ENCODE results near the gene RGS6.

Gene RGS6

GRCh38 chr14:72254937-72255472 is 322.8 kb downstream of the RGS6 start:
- DNase-seq, result no peak

DNA sequence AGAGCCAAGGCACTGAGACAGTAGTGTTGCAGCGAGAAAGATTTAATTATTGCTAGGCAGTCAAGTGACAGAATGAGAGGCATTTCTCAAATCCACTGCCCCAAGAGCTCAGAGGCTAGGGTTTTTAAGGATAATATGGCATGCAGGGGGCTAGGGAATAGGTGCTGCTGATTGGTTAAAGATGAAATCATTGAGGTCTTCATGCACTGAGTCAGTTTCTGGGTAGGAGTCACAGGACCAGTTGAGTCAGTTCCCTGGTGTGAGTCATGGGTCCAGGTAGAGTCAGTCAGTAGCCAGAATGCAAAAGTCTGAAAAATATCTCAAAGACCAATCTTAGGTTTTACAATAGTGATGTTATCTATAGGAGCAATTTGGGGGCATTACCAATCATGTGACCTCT is 323.8 kb downstream of the RGS6 start:
- no peak for DNase-seq

GRCh38 chr14:72261068-72261467 is 328.8 kb downstream of the RGS6 start:
- DNase-seq, result no peak

- no peak for DNase-seq
Observed at GRCh38 chr14:72262771-72263170, 330.5 kb downstream of the RGS6 start.

DNA sequence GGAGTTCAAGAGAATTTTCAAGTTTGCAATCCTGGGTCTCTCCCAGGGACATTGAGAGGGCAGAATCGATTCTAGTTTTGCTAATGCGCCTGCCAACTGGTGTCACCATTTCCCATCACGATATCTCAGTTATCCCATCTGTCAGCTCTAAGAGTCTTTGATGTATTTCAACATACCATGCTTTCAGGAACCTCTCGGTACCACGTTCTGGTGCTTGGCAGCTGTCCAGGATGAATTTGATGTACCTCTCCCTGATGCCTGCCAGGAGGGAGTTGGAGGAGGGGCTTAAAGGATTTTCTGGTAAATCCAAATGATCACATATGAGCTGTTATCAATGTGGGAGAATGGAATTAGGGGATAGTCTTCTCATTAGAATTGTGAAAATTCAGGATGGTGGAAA is 332.5 kb downstream of the RGS6 start:
- no peak for DNase-seq

DNA sequence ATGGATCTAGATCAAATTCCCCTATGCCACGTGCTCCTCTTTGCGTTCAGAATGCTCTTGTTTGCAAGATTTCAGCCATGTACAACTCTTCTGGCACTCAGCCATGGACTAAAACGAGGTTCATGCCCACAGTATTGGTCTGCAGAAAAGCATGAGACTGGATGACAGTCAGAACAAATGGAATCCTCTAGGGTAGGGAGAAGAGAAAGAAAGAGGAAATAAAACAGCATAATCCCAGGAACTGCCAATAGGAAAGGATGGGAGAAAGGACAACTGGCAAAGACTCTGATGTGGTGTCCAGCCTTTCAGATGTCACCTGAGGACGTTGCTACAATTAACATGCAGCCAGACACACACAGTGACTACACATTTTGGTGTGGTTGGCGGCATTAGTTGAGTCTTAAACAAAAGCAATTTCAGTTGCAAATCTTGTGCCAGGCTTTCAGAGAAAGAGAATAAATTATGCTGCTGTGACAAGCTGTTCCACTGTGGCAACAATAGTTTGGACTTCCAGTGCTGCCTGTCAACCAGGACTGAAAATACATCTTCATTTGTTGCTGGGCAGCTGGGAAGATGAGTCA is 338.0 kb downstream of the RGS6 start:
- DNase-seq, result no peak

DNA sequence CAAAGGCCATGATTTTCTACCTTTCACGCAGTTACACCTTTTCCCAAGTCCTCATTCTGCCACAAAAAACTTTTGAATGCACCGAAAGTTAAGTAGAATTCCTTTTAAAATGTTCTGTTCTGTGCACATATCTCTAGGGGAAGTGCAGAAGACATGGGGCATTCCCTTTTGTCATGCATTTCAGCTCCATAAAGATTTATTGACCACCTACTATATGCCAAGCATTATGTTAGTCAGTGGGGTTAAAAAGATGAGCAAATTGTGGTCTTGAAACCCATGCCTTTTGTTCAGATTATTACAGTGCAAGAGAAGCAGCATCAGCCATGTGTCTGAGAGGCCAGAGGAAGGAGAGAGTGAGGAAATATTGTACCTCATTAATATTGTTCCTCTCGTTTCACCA is 338.5 kb downstream of the RGS6 start:
- no peak for DNase-seq

DNA sequence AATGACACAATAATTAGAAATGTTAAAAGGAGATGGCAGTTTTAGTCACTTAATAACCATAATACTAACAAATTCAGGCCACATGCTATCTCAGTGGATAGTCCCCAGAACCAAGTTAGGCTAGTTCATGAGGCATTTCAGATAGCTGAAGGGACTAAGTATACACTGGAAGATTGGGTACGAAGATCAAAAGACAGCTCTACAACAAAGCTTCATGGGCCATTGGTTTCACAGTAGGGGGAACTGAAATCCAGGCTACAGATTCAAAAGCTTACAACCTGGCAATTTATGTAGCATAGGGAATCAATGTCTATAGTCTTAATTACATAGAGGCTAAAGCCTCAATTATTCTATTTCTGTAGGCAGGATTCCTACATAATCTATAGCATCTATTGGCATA is 343.0 kb downstream of the RGS6 start:
- DNase-seq, result no peak

GRCh38 chr14:72278316-72278715 is 346.1 kb downstream of the RGS6 start:
- no peak for DNase-seq

DNA sequence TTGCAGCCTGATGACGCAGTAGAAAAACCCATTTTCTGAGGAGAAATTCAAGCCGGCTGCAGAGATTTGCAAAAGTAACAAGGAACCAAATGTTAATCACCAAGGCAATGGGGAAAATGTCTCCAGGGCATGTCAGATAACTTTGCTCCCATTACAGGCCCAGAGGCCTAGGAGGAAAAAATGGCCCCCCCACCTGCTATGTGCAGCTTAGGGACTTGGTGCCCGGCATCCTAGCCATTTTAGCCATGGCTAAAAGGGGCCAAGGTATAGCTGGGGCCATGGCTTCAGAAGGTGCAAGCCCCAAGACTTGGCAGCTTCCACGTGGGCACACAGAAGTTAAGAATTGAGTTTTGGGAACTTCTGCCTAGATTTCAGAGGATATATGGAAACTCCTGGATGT is 351.9 kb downstream of the RGS6 start:
- DNase-seq, result no peak

DNA sequence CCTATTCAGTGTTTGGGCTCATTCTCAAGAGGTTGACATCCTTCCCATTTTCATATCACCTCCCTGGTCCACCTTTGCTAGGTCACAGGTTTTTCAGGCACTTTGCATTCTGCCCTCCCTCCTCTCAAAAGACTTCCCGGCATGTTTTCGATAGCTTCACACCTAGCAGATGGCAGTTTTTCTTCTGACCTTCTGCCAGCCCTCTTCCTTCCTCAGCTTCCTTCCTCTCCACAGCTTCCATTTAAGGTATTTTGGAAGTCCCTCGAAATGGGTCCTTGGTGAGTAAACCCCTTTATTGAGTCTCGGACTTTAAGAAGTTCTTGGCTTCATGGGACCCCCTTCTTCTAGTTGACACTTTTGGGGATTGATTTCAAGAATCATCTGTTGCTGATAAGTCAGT is 358.0 kb downstream of the RGS6 start:
- DNase-seq, result no peak

DNA sequence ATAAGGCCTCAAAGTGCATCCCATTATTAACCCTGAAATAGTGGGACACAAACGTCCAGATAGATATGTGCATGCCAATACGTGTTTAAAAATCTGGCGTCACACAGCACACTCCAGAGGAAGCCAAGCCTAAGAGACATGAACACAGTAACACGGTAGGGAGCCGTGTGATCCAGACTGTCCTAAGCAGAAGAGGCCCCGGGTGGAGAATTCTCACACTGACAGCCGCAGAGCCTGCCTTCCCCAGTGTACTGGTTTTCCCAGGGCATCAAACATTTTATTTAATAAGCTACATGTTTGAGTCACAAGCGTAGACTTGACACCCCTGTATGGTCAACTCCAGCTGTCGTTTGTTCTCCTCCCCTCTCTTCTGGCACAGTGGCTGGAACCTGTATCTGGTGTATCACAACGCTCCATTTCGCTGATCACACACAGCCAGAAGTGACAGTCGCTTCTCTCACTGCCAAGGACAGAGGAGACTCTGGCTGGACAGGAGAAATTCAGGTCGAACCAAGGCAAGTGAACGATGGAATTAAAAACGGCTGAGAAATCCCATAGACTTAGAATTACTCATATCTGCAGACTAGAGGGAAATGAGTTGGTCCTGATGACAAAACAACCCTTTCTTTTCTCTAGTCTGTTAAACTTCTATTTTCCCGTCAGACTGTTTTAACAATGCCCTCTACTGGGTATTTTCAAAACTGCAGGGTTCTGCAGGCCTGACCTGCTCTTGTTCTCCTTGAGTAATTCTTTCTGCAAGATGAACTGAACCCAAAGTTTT is 359.9 kb downstream of the RGS6 start:
- DNase-seq, result no peak

- DNase-seq, result no peak
Observed at GRCh38 chr14:72292689-72293024, 360.4 kb downstream of the RGS6 start.

- DNase-seq, result no peak
Observed at GRCh38 chr14:72301352-72301751, 369.1 kb downstream of the RGS6 start.

DNA sequence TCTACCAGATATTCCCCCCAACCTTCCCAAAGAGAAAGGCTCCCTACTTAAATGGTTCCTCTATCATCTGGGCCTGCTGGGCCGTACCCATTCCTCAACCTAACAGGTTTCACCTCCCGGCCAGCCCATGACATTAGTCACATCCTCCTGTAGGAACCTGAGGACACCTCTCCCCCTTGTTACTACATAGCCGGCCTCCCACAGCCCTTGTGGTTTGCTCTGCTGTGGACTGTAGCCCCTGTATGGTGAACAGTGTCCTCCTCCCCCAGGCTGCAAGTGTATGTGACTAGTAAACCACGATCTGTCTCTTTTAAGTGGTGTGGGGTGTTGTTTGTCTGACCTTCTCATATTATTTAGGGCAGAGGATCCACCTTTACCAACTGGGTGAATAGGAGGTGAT is 371.7 kb downstream of the RGS6 start:
- no peak for DNase-seq

- DNase-seq, result no peak
Observed at GRCh38 chr14:72305561-72305960, 373.3 kb downstream of the RGS6 start.

- DNase-seq, result no peak
Observed at GRCh38 chr14:72308967-72309485, 376.8 kb downstream of the RGS6 start.

DNA sequence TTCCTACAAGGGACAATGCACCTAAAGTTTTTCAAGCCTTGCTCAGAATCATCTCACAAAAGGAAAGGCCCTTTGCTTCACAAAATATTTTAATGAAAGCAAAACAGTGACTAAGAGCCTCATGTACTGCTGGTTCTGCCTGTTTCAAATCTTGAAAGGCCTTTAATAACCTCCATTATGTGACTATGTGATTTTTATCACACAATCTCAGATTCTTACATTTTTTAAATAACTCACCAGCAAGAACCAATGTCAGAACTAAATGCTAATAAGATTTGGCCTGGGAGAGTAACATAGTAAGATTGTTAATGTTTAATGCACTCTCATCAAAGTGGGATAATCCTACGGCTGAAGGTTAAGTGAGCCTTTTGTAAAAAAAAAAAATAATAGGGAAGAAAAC is 378.9 kb downstream of the RGS6 start:
- no peak for DNase-seq

DNA sequence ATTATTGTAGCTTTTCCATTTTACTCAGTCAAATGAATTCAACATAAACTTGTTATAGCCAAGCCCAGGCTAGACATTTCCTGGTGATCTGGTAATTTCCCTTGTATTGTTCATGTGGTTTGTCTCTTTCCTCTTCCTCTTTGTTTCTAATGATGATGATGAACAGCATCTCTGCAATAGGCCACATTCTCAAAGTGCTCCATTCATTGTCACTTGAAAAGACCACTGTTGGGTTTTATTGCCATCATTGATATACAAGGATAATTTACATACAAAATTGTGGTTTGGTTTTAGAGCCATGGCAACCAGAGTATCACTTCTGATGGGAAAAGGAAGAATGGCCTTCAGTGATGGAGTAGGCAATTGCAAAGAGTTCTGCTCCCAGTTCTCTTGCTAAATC is 379.3 kb downstream of the RGS6 start:
- no peak for DNase-seq

GRCh38 chr14:72314808-72315435 is 382.7 kb downstream of the RGS6 start:
- no peak for DNase-seq

GRCh38 chr14:72315714-72316113 is 383.5 kb downstream of the RGS6 start:
- no peak for DNase-seq

DNA sequence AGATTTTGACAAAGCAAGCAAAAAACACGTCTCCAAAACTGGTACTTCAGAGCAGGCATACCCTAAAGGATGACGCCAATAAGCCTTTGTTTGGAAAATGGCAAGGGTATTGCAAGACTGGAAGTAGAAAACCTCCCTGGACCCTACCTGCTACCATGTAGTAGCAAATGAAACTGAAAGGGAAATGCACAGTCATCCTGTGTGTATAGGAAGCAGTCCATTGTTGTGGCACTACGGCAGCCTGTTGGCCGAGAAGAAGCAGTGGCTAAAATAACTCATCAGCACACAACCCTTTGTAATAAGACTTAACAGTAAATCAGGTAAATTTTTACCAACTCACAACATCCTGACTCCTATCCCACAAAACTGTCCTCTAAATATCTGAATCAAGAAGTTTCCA is 386.4 kb downstream of the RGS6 start:
- no peak for DNase-seq

GRCh38 chr14:72332046-72332445 is 399.8 kb downstream of the RGS6 start:
- no peak for DNase-seq

GRCh38 chr14:72332871-72333270 is 400.6 kb downstream of the RGS6 start:
- DNase-seq, result no peak

All from NCI-H146 (cell line).